ENCODE results near the gene FBXO45.

Gene FBXO45

DNA sequence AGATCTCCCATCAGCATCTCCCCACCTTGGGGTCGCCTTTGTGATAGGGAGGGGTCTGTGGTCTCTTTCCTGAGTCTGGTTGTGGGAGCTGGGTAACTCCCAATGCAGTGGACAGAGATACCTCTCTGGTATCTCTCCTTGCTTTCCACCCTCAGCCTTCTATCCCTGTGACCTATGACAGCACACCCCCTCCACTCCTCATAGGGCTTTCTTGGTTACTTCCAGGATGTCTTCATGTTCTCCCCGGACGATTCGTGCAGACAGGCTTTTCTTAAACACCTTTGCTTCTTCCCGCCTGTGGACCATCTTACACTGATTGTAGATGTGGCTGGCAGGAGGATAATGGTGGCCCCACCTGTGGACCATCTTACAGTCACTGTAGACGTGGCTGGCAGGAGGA is 56.9 kb downstream of the FBXO45 start:
- Histone ChIP-seq H3K36me3 (ENCODE audit: insufficient read depth, insufficient read length, low read length) (no peaks in the 10 kb centered on the region), H3K9me3 (ENCODE audit: insufficient read depth, low read length) (no peaks in the 10 kb centered on the region), H3K4me3 (ENCODE audit: insufficient read length, low read depth) (no peak overlapping the region), H3K27me3 (ENCODE audit: insufficient read depth, insufficient read length) (no peaks in the 10 kb centered on the region), H3K4me1 (ENCODE audit: insufficient read depth, insufficient read length) (peaks cover 8% of the 10 kb centered on the region), H3K9ac (ENCODE audit: insufficient read length, low read depth) (no peak overlapping the region)
- no peak for DNase-seq (ENCODE audit: low read depth, low spot score)
- TF ChIP-seq YY1 (IDR thresholded peaks at IDR 0.05; ENCODE audit: insufficient read depth, insufficient read length) (no peak), SUZ12 (IDR thresholded peaks at IDR 0.05; ENCODE audit: extremely low read depth, insufficient read depth, insufficient read length) (no peak), ZNF274 (IDR thresholded peaks at IDR 0.05; ENCODE audit: low read depth, low read length) (no peak)

DNA sequence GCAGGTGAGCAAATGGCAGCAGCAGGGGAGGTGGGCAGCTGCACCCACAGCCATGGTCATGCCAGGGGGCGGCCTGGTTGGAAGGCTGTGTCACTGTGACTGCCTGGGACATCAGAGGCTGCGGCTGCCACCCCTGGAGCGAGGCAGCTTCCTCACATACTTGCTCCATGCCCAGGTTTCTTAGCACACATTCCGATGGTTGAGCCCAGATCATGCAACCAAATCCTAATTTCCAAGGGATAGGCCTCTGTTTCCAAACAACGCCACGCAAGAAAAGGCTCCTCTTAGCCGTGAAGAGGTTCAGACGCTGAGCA is 59.4 kb downstream of the FBXO45 start:
- no peak overlapping the region for H3K9ac ChIP-seq (ENCODE audit: insufficient read length, low read depth)
- no peaks in the 10 kb centered on the region for H3K9me3 ChIP-seq (ENCODE audit: insufficient read depth, low read length)
- no peaks in the 10 kb centered on the region for H3K36me3 ChIP-seq (ENCODE audit: insufficient read depth, insufficient read length, low read length)
- no peaks in the 10 kb centered on the region for H3K27me3 ChIP-seq (ENCODE audit: insufficient read depth, insufficient read length)
- DNase-seq (ENCODE audit: low read depth, low spot score): no peak
- H3K4me1 ChIP-seq (ENCODE audit: insufficient read depth, insufficient read length): peaks cover 6% of the 10 kb centered on the region
- no peak for TF ChIP-seq YY1 (IDR thresholded peaks at IDR 0.05; ENCODE audit: insufficient read depth, insufficient read length)
- no peak for TF ChIP-seq ZNF274 (IDR thresholded peaks at IDR 0.05; ENCODE audit: low read depth, low read length)
- TF ChIP-seq SUZ12 (IDR thresholded peaks at IDR 0.05; ENCODE audit: extremely low read depth, insufficient read depth, insufficient read length): no peak
- H3K4me3 ChIP-seq (ENCODE audit: insufficient read length, low read depth): no peak overlapping the region

DNA sequence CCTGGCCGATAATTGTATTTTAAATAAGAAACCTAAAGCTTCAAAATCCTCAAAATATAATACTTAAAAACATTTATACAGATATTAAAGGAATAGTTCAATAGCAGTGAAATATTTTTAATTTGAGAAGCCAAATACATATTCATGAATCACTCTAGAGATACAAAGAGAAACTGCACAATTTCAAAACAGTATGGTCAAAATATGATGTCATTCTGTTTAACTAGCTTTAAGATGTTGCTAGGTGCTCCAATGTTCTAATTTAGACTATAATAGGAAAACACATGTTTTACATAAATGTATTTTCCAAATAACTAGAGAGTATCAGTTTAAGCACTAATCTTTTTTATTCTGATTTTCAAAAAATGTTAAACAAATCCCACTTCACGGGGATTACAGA is 60.8 kb downstream of the FBXO45 start:
- Histone ChIP-seq H3K4me1 (ENCODE audit: insufficient read depth, insufficient read length) (peaks cover 9% of the 10 kb centered on the region), H3K36me3 (ENCODE audit: insufficient read depth, insufficient read length, low read length) (no peaks in the 10 kb centered on the region), H3K27me3 (ENCODE audit: insufficient read depth, insufficient read length) (no peaks in the 10 kb centered on the region), H3K9ac (ENCODE audit: insufficient read length, low read depth) (no peak overlapping the region), H3K9me3 (ENCODE audit: insufficient read depth, low read length) (no peaks in the 10 kb centered on the region), H3K4me3 (ENCODE audit: insufficient read length, low read depth) (no peak overlapping the region)
- TF ChIP-seq SUZ12 (IDR thresholded peaks at IDR 0.05; ENCODE audit: extremely low read depth, insufficient read depth, insufficient read length): no peak
- DNase-seq (ENCODE audit: low read depth, low spot score): no peak

DNA sequence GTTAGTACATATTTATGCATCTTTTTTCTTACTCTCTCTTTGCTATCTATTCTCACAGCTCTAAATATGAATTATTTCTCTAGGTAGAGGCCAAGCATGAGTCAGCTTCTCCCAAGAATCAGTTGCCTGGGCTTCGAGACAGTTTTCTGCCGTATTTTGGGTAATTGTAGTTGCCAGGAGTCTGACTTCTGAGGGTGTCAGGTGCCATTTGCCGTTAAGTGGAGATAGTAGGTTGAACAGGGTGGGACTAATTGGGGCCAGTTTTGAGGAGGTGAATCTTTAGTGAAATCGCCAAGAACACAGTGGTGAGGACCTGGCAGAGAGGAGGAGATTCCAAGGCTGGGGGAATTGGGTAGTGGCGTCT is 63.2 kb downstream of the FBXO45 start:
- H3K36me3 ChIP-seq (ENCODE audit: insufficient read depth, insufficient read length, low read length): no peaks in the 10 kb centered on the region
- H3K9me3 ChIP-seq (ENCODE audit: insufficient read depth, low read length): no peaks in the 10 kb centered on the region
- peak overlapping the region; percentile 69 for H3K4me3 ChIP-seq (ENCODE audit: insufficient read length, low read depth)
- H3K9ac ChIP-seq (ENCODE audit: insufficient read length, low read depth): peak overlapping the region; percentile 90
- peaks cover 11% of the 10 kb centered on the region for H3K4me1 ChIP-seq (ENCODE audit: insufficient read depth, insufficient read length)
- H3K27me3 ChIP-seq (ENCODE audit: insufficient read depth, insufficient read length): no peaks in the 10 kb centered on the region
- no peak for TF ChIP-seq ZNF274 (IDR thresholded peaks at IDR 0.05; ENCODE audit: low read depth, low read length)
- no peak for TF ChIP-seq SUZ12 (IDR thresholded peaks at IDR 0.05; ENCODE audit: extremely low read depth, insufficient read depth, insufficient read length)
- no peak for TF ChIP-seq YY1 (IDR thresholded peaks at IDR 0.05; ENCODE audit: insufficient read depth, insufficient read length)
- no peak for DNase-seq (ENCODE audit: low read depth, low spot score)

DNA sequence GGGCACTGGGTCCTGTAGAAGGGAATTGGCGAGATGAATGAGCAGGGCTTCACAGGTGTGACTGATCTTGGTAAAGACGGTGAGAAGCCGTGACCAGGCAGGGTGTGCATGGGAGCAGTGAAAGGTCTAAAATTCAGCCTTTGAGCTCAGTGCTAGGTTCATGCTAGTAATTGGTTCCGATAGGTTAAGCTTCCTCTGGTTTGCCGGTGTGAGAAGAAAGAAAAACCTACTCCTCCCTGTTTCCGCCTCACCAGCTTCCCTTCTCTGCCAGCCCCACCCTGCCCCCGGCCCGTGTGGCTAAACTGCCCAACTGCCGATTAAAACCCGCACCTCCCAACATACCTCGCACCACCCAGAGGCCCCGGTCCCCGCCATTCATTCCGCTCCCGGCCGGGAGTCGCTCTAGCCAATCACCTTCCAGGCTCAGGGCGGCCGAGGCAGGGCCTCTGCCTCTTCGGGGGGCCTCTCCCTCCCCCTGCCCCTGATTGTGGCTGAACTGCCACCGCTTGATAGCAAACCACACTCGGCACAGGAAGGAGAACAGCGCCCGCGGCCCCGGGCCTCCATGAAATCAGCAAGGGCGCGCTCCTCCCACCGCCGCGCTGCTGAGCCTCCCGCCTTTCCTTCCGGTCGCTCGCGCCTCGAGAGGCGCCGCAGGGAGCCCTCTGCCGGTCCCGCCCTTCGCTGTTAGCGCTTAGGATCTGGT is 63.7 kb downstream of the FBXO45 start:
- no peaks in the 10 kb centered on the region for H3K9me3 ChIP-seq (ENCODE audit: insufficient read depth, low read length)
- H3K9ac ChIP-seq (ENCODE audit: insufficient read length, low read depth): peak overlapping the region; percentile 90
- peaks cover 11% of the 10 kb centered on the region for H3K4me1 ChIP-seq (ENCODE audit: insufficient read depth, insufficient read length)
- no peaks in the 10 kb centered on the region for H3K36me3 ChIP-seq (ENCODE audit: insufficient read depth, insufficient read length, low read length)
- peak overlapping the region; percentile 69 for H3K4me3 ChIP-seq (ENCODE audit: insufficient read length, low read depth)
- peak; percentile 89 for DNase-seq (ENCODE audit: low read depth, low spot score)
- H3K27me3 ChIP-seq (ENCODE audit: insufficient read depth, insufficient read length): no peaks in the 10 kb centered on the region
- TF ChIP-seq YY1 (IDR thresholded peaks at IDR 0.05; ENCODE audit: insufficient read depth, insufficient read length) (peak; percentile 8), SUZ12 (IDR thresholded peaks at IDR 0.05; ENCODE audit: extremely low read depth, insufficient read depth, insufficient read length) (no peak)

DNA sequence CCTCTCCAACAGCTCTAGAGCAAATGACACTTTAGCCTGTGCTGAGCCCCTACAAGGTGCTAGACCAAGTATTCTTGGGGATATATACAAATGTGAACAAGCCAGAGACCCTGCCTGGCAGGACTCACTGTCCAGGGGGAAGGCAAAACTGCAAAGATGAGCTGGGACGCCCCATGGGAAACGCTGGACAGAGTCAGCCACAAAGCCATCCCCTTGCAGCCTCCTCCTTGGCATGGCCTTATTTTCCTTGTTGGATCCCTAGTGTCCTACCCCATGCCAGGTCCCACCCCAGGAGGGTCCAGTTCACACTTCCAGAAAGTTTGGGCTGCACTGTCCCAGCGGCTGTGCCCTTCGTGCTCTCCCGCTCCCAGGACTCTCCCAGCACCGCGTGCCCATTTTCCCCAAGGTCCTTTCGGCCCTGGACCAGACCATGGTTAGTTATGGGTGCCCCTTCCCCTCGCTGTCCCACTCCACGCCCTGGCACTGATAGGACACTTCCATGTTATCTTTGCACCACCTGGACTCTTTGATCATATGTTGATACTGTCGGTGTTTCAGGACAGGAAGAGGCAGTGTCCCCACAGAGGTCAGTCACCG is 65.2 kb downstream of the FBXO45 start:
- Histone ChIP-seq H3K27me3 (ENCODE audit: insufficient read depth, insufficient read length) (peaks cover 12% of the 10 kb centered on the region), H3K4me3 (ENCODE audit: insufficient read length, low read depth) (peak overlapping the region; percentile 38), H3K9me3 (ENCODE audit: insufficient read depth, low read length) (no peaks in the 10 kb centered on the region), H3K9ac (ENCODE audit: insufficient read length, low read depth) (peak overlapping the region; percentile 68), H3K36me3 (ENCODE audit: insufficient read depth, insufficient read length, low read length) (no peaks in the 10 kb centered on the region), H3K4me1 (ENCODE audit: insufficient read depth, insufficient read length) (peaks cover 8% of the 10 kb centered on the region)
- TF ChIP-seq YY1 (IDR thresholded peaks at IDR 0.05; ENCODE audit: insufficient read depth, insufficient read length) (no peak), ZNF274 (IDR thresholded peaks at IDR 0.05; ENCODE audit: low read depth, low read length) (no peak), SUZ12 (IDR thresholded peaks at IDR 0.05; ENCODE audit: extremely low read depth, insufficient read depth, insufficient read length) (no peak)
- no peak for DNase-seq (ENCODE audit: low read depth, low spot score)

DNA sequence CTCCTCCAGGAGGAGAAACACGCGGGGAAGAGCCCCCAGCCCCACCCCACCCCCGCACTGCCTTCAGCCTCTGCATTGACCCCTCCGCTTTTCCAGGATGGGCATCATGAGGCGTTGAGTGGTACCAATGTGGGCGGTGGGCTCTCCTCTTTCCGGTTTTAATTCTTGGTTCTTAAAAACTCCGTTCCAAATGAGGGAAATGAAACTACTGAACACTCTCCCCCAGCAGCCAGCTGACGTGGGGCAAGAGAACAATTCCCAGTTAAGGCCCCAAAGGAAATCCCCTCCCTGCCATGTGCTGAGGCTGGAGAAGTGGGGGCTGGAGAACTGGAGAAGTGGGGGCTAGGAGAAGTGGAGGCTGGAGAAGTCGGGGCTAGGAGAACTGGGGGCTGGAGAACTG is 65.8 kb downstream of the FBXO45 start:
- TF ChIP-seq SUZ12 (IDR thresholded peaks at IDR 0.05; ENCODE audit: extremely low read depth, insufficient read depth, insufficient read length) (no peak), YY1 (IDR thresholded peaks at IDR 0.05; ENCODE audit: insufficient read depth, insufficient read length) (no peak), ZNF274 (IDR thresholded peaks at IDR 0.05; ENCODE audit: low read depth, low read length) (no peak)
- no peak for DNase-seq (ENCODE audit: low read depth, low spot score)
- Histone ChIP-seq H3K9me3 (ENCODE audit: insufficient read depth, low read length) (no peaks in the 10 kb centered on the region), H3K36me3 (ENCODE audit: insufficient read depth, insufficient read length, low read length) (no peaks in the 10 kb centered on the region), H3K4me3 (ENCODE audit: insufficient read length, low read depth) (no peak overlapping the region), H3K9ac (ENCODE audit: insufficient read length, low read depth) (no peak overlapping the region), H3K4me1 (ENCODE audit: insufficient read depth, insufficient read length) (peaks cover 8% of the 10 kb centered on the region), H3K27me3 (ENCODE audit: insufficient read depth, insufficient read length) (peaks cover 18% of the 10 kb centered on the region)
